Measurements from ENCODE around the gene GHDC.
"Not testable (repeated sequence)": the region's sequence is repeated elsewhere in the genome, so short reads cannot be mapped to it uniquely, and the experiment has no call there.

The GHDC gene

DNA sequence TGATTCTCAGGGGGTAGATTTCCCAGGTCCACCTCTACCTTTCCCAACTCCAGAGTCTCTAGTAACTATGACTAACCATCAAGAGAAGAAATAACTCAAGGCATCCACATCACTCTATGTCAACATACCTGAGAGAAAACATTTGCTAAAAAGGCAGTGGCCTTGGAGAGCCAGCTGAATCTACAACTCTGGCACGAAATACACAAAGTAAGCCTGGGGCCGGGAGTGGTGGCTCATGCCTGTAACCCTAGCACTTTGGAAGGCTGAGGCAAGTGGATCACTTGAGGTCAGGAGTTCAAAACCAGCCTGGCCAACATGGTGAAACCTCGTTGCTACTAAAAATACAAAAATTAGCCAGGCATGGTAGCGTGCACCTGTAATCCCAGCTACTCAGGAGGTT, 51.2 kb downstream of the GHDC start:
- not testable (repeated sequence) for DNase-seq

DNA sequence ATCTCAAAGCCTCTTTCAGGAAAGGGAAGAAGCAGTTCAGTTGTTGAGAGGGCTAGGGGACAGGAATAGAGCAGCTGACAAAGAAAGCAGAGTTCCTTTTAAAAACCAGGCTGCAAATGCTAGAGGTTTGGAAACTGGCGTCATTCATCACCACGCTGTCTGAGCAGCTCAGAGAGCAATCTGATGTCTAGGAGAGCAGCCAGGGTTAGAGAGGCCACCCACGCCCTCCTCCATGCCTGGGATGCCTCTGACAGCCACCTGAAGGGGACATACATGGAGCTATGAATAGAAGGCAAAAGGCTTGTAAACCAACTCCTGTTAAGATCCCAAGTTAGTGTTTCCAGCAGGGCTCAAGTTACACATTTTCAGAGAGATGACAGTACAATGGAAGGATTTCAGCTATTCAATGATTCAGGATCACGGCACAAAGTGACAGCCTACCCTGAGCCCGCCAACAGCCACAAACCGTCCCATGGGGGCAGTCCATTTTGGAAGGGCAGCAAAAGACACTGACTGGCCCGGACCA, 51.9 kb downstream of the GHDC start:
- DNase-seq = no peak

DNA sequence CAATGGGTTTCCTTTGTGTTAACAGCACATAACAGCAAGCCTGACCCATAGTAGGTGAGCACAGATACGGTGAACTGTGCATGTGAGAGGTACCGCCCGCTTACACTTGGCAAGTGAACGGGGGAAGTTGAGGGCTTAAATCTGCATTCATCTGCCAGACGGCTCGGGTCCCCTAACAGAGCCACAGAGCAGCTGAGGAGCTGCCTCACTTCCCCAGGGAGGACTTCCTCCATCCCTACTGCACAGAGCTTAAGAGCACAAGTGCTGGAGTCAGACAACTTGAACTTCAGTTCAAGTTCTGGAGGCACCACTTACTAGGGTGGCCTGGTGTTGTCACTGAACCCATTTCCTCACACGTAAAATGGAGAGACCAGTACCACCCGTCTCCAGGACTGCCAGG, 52.9 kb downstream of the GHDC start:
- no peak for DNase-seq

DNA sequence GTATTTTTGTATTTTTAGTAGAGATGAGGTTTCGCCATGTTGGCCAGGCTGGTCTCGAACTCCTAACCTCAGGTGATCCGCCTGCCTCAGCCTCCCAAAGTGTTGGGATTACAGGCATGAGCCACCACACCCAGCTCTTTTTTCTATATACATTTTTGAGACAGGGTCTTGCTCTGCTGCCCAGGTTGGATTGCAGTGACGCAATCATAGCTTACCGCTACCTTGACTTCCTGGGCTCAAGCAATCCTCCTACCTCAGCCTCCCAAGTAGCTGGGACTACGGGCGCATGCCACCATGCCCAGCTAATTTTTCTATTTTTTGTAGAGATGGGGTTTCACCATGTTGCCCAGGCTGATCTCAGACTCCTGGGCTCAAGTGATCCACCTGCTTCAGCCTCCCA, 53.6 kb downstream of the GHDC start:
- DNase-seq = not testable (repeated sequence)
